GM23338 (cell line): ENCODE measurements around the gene PCSK2. TPM values are rescaled to one million over a fixed set of nuclear protein-coding genes. Genes with fewer than 3 reads are reported as not detected.

Experiments
- ATAC-seq: fragments of 200-7000 bp; cut with Tn5 transposase; 3 replicates; pipeline ENCODE4 v1.9.1; 2020
- DNase-seq: peaks from one replicate; pipeline ENCODE4 v3.0.0-alpha.2; 2015; ENCODE audit warnings: low spot score
- H2AFZ ChIP-seq: fragments of 200-600 bp; sonication (generic); 2 replicates; pipeline ENCODE4 v1.8.0; 2016; ENCODE audit warnings: antibody characterized with exemption, mild to moderate bottlenecking, moderate library complexity
- H3F3A ChIP-seq: fragments of 200-600 bp; sonication (generic); replicated peaks from 2 replicates; pipeline ENCODE4 v1.8.0; 2017; ENCODE audit warnings: antibody characterized with exemption, mixed run types, low read depth
- H3K27ac ChIP-seq: fragments of 200-600 bp; sonication (generic); 2 replicates; pipeline ENCODE4 v1.6.1; 2016; ENCODE audit warnings: low read depth
- H3K27me3 ChIP-seq: fragments of 200-600 bp; sonication (generic); 2 replicates; pipeline ENCODE4 v1.8.0; 2016; ENCODE audit warnings: mild to moderate bottlenecking, mixed run types, moderate library complexity; ENCODE audit not compliant: insufficient read depth
- H3K36me3 ChIP-seq: fragments of 200-600 bp; sonication (generic); 2 replicates; pipeline ENCODE4 v1.8.0; 2016; ENCODE audit warnings: mild to moderate bottlenecking; ENCODE audit not compliant: insufficient read depth
- H3K4me1 ChIP-seq: fragments of 200-600 bp; sonication (generic); 2 replicates; pipeline ENCODE4 v1.8.0; 2016; ENCODE audit warnings: mild to moderate bottlenecking, moderate library complexity; ENCODE audit not compliant: insufficient read depth
- H3K4me2 ChIP-seq: fragments of 200-600 bp; sonication (generic); 2 replicates; pipeline ENCODE4 v1.7.1; 2017; ENCODE audit warnings: mixed run types
- H3K4me3 ChIP-seq: fragments of 200-600 bp; sonication (generic); 2 replicates; pipeline ENCODE4 v1.6.1; 2016; ENCODE audit warnings: mixed run types
- H3K79me2 ChIP-seq: fragments of 200-600 bp; sonication (generic); replicated peaks from 2 replicates; pipeline ENCODE4 v1.8.0; 2017; ENCODE audit warnings: mild to moderate bottlenecking; ENCODE audit not compliant: insufficient read depth
- H3K9me2 ChIP-seq: fragments of 200-600 bp; sonication (generic); 2 replicates; pipeline ENCODE4 v1.8.0; 2017; ENCODE audit not compliant: insufficient read depth
- H4K20me1 ChIP-seq: fragments of 200-600 bp; sonication (generic); replicated peaks from 2 replicates; pipeline ENCODE4 v1.8.0; 2017; ENCODE audit warnings: mild to moderate bottlenecking; ENCODE audit not compliant: insufficient read depth
- H3K27ac Mint-ChIP-seq: 2 replicates; pipeline ENCODE4 v1.8.0; 2020; ENCODE audit warnings: inconsistent platforms, mild to moderate bottlenecking, moderate library complexity, mixed read lengths
- H3K27me3 Mint-ChIP-seq: 3 replicates; pipeline ENCODE4 v1.8.0; 2022; ENCODE audit warnings: low read depth, mild to moderate bottlenecking, moderate library complexity, mixed read lengths, inconsistent platforms; ENCODE audit not compliant: insufficient read depth, poor library complexity
- H3K36me3 Mint-ChIP-seq: 3 replicates; pipeline ENCODE4 v1.8.0; 2021; ENCODE audit warnings: low read depth, mild to moderate bottlenecking, inconsistent platforms, moderate library complexity, mixed read lengths
- H3K4me1 Mint-ChIP-seq: 3 replicates; pipeline ENCODE4 v1.8.0; 2020; ENCODE audit warnings: mild to moderate bottlenecking, inconsistent platforms, mixed read lengths
- H3K4me3 Mint-ChIP-seq: 3 replicates; pipeline ENCODE4 v1.8.0; 2021; ENCODE audit warnings: moderate library complexity, mild to moderate bottlenecking, inconsistent platforms, mixed read lengths
- H3K9me3 Mint-ChIP-seq: 3 replicates; pipeline ENCODE4 v1.8.0; 2020; ENCODE audit warnings: moderate library complexity, mild to moderate bottlenecking, inconsistent platforms, mixed read lengths
- EZH2 ChIP-seq: fragments of 200-600 bp; sonication (generic); IDR thresholded peaks from one replicate; pipeline ENCODE4 v1.8.0; 2017; ENCODE audit warnings: antibody characterized with exemption, mild to moderate bottlenecking, low read depth; ENCODE audit not compliant: unreplicated experiment
- JUNB ChIP-seq: IDR thresholded peaks from one replicate; pipeline ENCODE4 v1.6.1; 2016; ENCODE audit warnings: antibody characterized with exemption; ENCODE audit not compliant: unreplicated experiment
- NANOG ChIP-seq: IDR thresholded peaks from 2 replicates; pipeline ENCODE4 v1.6.1; 2016; ENCODE audit warnings: antibody characterized with exemption, borderline replicate concordance
- STAT1 ChIP-seq: IDR thresholded peaks from one replicate; pipeline ENCODE4 v1.6.1; 2016; ENCODE audit warnings: antibody characterized with exemption; ENCODE audit not compliant: unreplicated experiment
- ZNF114 ChIP-seq: fragments of 250-450 bp; sonication (Bioruptor Pico); IDR thresholded peaks from 2 replicates; pipeline ENCODE4 v1.5.0; 2020; ENCODE audit warnings: mild to moderate bottlenecking, moderate library complexity
- ZNF331 ChIP-seq: fragments of 250-450 bp; sonication (Bioruptor Pico); IDR thresholded peaks from 2 replicates; pipeline ENCODE4 v1.5.0; 2020; ENCODE audit warnings: low read depth, mild to moderate bottlenecking, moderate library complexity
- polyA plus RNA-seq: library from polyadenylated mRNA; unstranded; fragments of >200 nt; fragmentation: Nextera tagmentation; extraction: Ambion mirVana; gene quantifications from 2 replicates; pipeline ENCODE4 v1.2.1, GENCODE V29; 2016
- total RNA-seq: library from RNA; depleted of rRNA; stranded (reverse); fragments of >200 nt; shearing (Covaris generic); gene quantifications from 2 replicates; pipeline ENCODE4 v1.2.3, GENCODE V29; 2014
- TF ChIP-seq, protein P1 (sequence below): IDR thresholded peaks from one replicate; pipeline ENCODE4 v1.6.1; 2018; ENCODE audit warnings: antibody characterized with exemption; ENCODE audit not compliant: unreplicated experiment
- TF ChIP-seq, protein P2 (sequence below): IDR thresholded peaks from 2 replicates; pipeline ENCODE4 v1.6.1; 2016; ENCODE audit warnings: antibody characterized with exemption
- TF ChIP-seq, protein P3 (sequence below), 2 experiments: fragments of 200-600 bp in 1 of 2; sonication (generic) in 1 of 2; conservative IDR thresholded peaks; 2 replicates each; pipeline versions ENCODE4 v1.5.1 to v1.6.1; 2016 to 2017; ENCODE audit warnings: antibody characterized with exemption in 2 of 2, low read depth in 2 of 2, mild to moderate bottlenecking in 2 of 2, moderate library complexity in 1 of 2
- TF ChIP-seq, protein P4 (sequence below): fragments of 250-450 bp; sonication (Bioruptor Pico); IDR thresholded peaks from 2 replicates; pipeline ENCODE4 v1.5.0; 2020; ENCODE audit warnings: mild to moderate bottlenecking, moderate library complexity

The PCSK2 gene
- total and polyA plus RNA-seq, 2 experiments from 2014 or later = 0.37 to 1.1 TPM

DNA sequence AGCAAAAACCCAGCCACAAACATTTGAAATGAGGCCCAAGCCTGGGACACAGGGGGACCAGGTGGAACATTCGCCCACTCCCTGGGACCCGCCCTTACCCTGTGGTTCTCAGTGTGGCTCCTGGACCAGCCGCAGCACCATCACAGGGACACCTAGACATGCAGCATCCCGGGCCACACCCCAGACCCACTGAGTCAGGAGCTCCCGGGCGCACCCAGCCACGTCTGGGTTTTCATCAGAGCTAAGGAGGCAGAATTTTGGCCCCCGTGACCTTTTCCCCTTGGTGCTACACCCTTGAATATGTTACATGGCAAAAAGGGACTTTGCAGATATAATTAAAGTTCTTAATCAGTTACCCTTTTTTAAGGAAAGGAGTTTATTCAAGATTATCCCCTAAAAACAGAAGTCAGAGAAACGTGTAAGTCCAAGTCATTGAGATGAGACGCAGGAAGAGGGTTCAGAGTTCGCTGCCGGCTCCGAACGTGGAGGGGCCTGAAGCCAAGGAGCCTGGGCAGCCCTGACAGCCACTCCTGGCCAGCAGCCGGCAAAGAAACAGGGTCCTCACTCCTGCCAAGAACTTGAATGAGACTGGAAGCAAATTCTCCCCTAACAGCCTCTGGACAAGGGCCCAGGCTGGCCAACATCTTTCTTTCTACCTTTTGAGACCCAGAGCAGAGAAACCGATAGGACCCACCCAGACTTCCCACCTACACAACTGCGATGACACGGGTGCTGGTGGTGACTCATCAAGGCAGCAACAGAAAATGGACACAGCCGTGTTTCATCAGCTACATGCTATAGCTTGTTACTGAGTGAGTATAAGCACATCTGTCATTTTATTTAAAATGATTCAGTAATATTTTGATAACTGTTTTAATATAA lies 279.0 kb downstream of the PCSK2 start (continued):
- TF ChIP-seq, protein P1, sequence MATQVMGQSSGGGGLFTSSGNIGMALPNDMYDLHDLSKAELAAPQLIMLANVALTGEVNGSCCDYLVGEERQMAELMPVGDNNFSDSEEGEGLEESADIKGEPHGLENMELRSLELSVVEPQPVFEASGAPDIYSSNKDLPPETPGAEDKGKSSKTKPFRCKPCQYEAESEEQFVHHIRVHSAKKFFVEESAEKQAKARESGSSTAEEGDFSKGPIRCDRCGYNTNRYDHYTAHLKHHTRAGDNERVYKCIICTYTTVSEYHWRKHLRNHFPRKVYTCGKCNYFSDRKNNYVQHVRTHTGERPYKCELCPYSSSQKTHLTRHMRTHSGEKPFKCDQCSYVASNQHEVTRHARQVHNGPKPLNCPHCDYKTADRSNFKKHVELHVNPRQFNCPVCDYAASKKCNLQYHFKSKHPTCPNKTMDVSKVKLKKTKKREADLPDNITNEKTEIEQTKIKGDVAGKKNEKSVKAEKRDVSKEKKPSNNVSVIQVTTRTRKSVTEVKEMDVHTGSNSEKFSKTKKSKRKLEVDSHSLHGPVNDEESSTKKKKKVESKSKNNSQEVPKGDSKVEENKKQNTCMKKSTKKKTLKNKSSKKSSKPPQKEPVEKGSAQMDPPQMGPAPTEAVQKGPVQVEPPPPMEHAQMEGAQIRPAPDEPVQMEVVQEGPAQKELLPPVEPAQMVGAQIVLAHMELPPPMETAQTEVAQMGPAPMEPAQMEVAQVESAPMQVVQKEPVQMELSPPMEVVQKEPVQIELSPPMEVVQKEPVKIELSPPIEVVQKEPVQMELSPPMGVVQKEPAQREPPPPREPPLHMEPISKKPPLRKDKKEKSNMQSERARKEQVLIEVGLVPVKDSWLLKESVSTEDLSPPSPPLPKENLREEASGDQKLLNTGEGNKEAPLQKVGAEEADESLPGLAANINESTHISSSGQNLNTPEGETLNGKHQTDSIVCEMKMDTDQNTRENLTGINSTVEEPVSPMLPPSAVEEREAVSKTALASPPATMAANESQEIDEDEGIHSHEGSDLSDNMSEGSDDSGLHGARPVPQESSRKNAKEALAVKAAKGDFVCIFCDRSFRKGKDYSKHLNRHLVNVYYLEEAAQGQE = no peak
- TF ChIP-seq JUNB (no peak), NANOG (no peak), ZNF331 (CRISPR knock-in tag) (no peak)
- TF ChIP-seq, protein P2, sequence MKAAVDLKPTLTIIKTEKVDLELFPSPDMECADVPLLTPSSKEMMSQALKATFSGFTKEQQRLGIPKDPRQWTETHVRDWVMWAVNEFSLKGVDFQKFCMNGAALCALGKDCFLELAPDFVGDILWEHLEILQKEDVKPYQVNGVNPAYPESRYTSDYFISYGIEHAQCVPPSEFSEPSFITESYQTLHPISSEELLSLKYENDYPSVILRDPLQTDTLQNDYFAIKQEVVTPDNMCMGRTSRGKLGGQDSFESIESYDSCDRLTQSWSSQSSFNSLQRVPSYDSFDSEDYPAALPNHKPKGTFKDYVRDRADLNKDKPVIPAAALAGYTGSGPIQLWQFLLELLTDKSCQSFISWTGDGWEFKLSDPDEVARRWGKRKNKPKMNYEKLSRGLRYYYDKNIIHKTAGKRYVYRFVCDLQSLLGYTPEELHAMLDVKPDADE = no peak

DNA sequence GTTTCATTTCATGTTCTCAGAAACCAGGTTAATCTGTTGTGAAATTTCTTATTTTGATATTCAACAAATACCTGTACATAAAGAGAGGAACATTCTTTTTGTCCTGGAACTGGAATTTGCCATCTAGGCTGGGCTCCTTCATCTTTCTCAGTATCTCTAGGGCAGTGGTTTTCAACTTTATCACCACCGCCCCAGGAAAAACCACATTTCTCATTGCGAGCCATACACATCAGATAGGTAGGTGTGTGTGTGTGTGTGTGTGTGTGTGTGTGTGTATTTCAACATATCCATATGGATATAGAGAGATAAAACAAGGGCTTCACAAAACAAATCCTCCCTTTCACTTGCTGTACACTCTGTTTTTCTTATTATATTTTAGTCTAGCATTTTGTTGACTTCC lies 280.2 kb downstream of the PCSK2 start:
- Histone ChIP-seq H3K27ac (no peak overlapping the region), H3K36me3 (no peaks in the 10 kb centered on the region), H2AFZ (no peak overlapping the region), H4K20me1 (no peaks in the 10 kb centered on the region), H3F3A (no peaks in the 10 kb centered on the region), H3K27me3 (0 out of 2 replicates have a peak, but pooled peaks cover 4% of the 10 kb centered on the region), H3K9me2 (no peaks in the 10 kb centered on the region), H3K4me1 (no peaks in the 10 kb centered on the region), H3K4me2 (no peak overlapping the region), H3K79me2 (no peaks in the 10 kb centered on the region), H3K4me3 (no peak overlapping the region)
- no peak overlapping the region for H3K27ac Mint-ChIP-seq
- DNase-seq = no peak
- no peaks in the 10 kb centered on the region for H3K9me3 Mint-ChIP-seq
- peaks cover 13% of the 10 kb centered on the region for H3K4me1 Mint-ChIP-seq
- no peak overlapping the region for H3K4me3 Mint-ChIP-seq
- H3K36me3 Mint-ChIP-seq = no peaks in the 10 kb centered on the region
- no peak for ATAC-seq
- peaks cover 13% of the 10 kb centered on the region for H3K27me3 Mint-ChIP-seq
- TF ChIP-seq, protein P3, sequence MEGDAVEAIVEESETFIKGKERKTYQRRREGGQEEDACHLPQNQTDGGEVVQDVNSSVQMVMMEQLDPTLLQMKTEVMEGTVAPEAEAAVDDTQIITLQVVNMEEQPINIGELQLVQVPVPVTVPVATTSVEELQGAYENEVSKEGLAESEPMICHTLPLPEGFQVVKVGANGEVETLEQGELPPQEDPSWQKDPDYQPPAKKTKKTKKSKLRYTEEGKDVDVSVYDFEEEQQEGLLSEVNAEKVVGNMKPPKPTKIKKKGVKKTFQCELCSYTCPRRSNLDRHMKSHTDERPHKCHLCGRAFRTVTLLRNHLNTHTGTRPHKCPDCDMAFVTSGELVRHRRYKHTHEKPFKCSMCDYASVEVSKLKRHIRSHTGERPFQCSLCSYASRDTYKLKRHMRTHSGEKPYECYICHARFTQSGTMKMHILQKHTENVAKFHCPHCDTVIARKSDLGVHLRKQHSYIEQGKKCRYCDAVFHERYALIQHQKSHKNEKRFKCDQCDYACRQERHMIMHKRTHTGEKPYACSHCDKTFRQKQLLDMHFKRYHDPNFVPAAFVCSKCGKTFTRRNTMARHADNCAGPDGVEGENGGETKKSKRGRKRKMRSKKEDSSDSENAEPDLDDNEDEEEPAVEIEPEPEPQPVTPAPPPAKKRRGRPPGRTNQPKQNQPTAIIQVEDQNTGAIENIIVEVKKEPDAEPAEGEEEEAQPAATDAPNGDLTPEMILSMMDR (conservative IDR thresholded peaks at IDR 0.05; ENCODE audit: low read depth in 2 of 2) = no peak
- TF ChIP-seq EZH2 (no peak), STAT1 (no peak), ZNF114 (no peak), NANOG (no peak)
- TF ChIP-seq, protein P4, sequence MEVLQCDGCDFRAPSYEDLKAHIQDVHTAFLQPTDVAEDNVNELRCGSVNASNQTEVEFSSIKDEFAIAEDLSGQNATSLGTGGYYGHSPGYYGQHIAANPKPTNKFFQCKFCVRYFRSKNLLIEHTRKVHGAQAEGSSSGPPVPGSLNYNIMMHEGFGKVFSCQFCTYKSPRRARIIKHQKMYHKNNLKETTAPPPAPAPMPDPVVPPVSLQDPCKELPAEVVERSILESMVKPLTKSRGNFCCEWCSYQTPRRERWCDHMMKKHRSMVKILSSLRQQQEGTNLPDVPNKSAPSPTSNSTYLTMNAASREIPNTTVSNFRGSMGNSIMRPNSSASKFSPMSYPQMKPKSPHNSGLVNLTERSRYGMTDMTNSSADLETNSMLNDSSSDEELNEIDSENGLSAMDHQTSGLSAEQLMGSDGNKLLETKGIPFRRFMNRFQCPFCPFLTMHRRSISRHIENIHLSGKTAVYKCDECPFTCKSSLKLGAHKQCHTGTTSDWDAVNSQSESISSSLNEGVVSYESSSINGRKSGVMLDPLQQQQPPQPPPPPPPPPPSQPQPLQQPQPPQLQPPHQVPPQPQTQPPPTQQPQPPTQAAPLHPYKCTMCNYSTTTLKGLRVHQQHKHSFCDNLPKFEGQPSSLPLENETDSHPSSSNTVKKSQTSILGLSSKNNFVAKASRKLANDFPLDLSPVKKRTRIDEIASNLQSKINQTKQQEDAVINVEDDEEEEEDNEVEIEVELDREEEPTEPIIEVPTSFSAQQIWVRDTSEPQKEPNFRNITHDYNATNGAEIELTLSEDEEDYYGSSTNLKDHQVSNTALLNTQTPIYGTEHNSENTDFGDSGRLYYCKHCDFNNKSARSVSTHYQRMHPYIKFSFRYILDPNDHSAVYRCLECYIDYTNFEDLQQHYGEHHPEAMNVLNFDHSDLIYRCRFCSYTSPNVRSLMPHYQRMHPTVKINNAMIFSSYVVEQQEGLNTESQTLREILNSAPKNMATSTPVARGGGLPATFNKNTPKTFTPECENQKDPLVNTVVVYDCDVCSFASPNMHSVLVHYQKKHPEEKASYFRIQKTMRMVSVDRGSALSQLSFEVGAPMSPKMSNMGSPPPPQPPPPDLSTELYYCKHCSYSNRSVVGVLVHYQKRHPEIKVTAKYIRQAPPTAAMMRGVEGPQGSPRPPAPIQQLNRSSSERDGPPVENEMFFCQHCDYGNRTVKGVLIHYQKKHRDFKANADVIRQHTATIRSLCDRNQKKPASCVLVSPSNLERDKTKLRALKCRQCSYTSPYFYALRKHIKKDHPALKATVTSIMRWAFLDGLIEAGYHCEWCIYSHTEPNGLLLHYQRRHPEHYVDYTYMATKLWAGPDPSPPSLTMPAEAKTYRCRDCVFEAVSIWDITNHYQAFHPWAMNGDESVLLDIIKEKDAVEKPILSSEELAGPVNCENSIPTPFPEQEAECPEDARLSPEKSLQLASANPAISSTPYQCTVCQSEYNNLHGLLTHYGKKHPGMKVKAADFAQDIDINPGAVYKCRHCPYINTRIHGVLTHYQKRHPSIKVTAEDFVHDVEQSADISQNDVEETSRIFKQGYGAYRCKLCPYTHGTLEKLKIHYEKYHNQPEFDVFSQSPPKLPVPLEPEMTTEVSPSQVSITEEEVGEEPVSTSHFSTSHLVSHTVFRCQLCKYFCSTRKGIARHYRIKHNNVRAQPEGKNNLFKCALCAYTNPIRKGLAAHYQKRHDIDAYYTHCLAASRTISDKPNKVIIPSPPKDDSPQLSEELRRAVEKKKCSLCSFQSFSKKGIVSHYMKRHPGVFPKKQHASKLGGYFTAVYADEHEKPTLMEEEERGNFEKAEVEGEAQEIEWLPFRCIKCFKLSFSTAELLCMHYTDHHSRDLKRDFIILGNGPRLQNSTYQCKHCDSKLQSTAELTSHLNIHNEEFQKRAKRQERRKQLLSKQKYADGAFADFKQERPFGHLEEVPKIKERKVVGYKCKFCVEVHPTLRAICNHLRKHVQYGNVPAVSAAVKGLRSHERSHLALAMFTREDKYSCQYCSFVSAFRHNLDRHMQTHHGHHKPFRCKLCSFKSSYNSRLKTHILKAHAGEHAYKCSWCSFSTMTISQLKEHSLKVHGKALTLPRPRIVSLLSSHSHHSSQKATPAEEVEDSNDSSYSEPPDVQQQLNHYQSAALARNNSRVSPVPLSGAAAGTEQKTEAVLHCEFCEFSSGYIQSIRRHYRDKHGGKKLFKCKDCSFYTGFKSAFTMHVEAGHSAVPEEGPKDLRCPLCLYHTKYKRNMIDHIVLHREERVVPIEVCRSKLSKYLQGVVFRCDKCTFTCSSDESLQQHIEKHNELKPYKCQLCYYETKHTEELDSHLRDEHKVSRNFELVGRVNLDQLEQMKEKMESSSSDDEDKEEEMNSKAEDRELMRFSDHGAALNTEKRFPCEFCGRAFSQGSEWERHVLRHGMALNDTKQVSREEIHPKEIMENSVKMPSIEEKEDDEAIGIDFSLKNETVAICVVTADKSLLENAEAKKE (CRISPR knock-in tag) = no peak
- TF ChIP-seq, protein P2 = no peak
